WERI-Rb-1 (cell line): ENCODE data around the gene LILRB4.
"Not testable (repeated sequence)": the region's sequence is repeated elsewhere in the genome, so short reads cannot be mapped to it uniquely, and the experiment has no call there.

ENCODE experiments used
- DNase-seq: peaks from one replicate; pipeline ENCODE4 v3.0.0-alpha.2; 2020
- H3K27ac ChIP-seq: fragments of 250-450 bp; sonication (Bioruptor Pico); 2 replicates; pipeline ENCODE4 v1.5.1; 2020; ENCODE audit warnings: mild to moderate bottlenecking, moderate library complexity
- H3K27me3 ChIP-seq: fragments of 250-450 bp; sonication (Bioruptor Pico); 2 replicates; pipeline ENCODE4 v1.5.1; 2021; ENCODE audit warnings: mild to moderate bottlenecking, low read depth, moderate library complexity; ENCODE audit not compliant: insufficient read depth, severe bottlenecking
- H3K36me3 ChIP-seq: fragments of 250-450 bp; sonication (Bioruptor Pico); 2 replicates; pipeline ENCODE4 v1.5.1; 2020; ENCODE audit warnings: mild to moderate bottlenecking, moderate library complexity
- H3K4me3 ChIP-seq: 2 replicates; pipeline ENCODE4 v1.5.1; 2011; ENCODE audit warnings: low read depth, mild to moderate bottlenecking, control low read depth, low read length
- H3K9me3 ChIP-seq: fragments of 250-450 bp; sonication (Bioruptor Pico); 2 replicates; pipeline ENCODE4 v1.5.1; 2021; ENCODE audit warnings: mild to moderate bottlenecking, moderate library complexity; ENCODE audit not compliant: severe bottlenecking
- CTCF ChIP-seq: IDR thresholded peaks from 2 replicates; pipeline ENCODE4 v1.5.1; 2011; ENCODE audit warnings: low read depth, mild to moderate bottlenecking, control low read depth, inconsistent platforms, low read length

LILRB4 gene

DNA sequence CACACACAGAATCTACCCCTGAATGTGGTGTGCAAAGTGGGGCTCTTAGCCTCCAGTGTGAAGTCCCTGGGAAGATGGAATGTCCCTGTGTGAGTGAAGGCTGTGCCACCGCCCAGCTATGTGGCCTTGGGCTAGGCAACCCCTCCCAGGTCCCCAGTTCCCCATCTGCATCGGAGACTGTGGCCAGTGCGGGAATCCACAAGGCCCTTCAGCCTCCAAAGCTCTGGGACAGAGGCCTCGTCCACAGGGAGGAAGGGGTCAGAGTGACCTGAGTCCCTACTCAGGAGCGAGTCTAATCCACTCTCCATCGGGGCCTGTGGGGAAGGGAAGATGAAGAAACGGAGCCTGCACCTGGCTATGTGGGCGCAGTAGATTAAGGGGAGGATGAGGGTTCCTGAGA, 42.1 kb downstream of the LILRB4 start:
- no peak overlapping the region for H3K27ac ChIP-seq
- H3K27me3 ChIP-seq: peaks cover 65% of the 10 kb centered on the region
- TF ChIP-seq CTCF: no peak
- no peak overlapping the region for H3K4me3 ChIP-seq
- DNase-seq: no peak
- no peaks in the 10 kb centered on the region for H3K36me3 ChIP-seq
- H3K9me3 ChIP-seq: peaks cover 3% of the 10 kb centered on the region

DNA sequence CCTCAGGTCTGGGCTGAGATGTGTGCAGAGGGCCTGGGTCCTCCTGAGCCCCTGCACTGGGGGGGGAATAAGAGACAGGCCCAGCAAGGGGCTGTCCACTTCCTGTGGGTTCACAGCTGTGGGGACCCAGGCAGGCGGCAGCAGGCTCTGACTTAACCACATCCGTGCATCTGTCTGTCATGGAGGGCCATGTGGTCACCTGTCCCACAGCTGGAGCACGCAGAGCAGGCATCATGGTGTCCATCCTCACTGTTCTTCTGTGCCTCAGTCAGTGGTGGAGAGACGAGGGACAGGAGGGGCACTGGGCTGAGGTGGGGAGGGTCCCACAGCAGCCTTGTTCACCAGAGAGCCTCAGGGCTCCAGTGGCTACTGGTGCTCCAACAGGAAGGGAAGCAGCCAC, 45.2 kb downstream of the LILRB4 start:
- Histone ChIP-seq H3K36me3 (no peaks in the 10 kb centered on the region), H3K9me3 (peaks cover 3% of the 10 kb centered on the region), H3K4me3 (no peak overlapping the region), H3K27me3 (peaks cover 48% of the 10 kb centered on the region), H3K27ac (no peak overlapping the region)
- TF ChIP-seq CTCF: no peak
- DNase-seq: no peak

DNA sequence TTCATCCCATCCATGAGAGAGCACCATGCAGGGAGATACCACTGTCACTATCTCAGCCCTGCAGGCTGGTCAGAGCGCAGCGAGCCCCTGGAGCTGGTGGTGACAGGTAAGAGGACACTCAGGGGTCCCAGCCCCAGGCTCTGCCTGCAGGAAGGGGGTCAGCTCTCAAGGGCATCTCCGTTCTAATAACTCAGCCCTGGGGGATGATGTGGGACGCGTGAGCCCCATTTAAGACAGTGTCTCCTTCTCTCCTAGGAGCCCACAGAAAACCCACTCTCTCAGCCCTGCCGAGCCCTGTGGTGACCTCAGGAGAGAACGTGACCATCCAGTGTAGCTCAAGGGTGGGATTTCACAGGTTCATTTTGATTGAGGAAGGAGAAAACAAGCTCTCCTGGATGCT, 46.0 kb downstream of the LILRB4 start:
- H3K9me3 ChIP-seq: peaks cover 3% of the 10 kb centered on the region
- DNase-seq: no peak

DNA sequence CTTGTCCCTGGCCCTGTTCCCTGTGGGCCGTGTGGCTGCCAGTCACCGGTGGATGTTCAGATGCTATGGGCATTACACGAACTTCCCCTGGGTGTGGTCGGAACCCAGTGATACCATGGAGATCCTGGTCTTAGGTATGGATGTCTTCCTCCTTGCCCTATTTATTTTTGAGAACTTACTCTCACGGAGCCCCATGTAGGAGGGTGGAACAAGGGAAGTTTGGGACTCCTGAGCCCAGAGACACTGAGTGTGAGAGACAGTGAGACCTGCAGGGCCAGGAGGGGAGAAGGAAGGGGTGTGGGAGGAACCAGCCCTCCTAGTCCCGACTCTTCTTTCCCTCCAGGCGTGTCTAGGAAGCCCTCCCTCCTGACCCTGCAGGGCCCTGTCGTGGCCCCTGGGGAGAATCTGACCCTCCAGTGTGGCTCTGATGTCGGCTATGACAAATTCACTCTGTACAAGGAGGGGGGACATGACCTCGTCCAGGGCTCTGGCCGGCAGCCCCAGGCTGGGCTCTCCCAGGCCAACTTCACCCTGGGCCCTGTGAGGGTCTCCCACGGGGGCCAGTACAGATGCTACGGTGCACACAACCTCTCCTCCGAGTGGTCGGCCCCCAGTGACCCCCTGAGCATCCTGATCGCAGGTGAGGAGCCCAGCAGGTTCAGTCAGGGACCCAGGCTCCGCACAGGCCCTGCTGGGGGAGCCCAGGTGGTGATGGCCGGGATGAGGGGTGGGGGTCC, 46.6 kb downstream of the LILRB4 start:
- Histone ChIP-seq H3K27ac (no peak overlapping the region), H3K27me3 (peaks cover 50% of the 10 kb centered on the region), H3K4me3 (no peak overlapping the region), H3K36me3 (no peaks in the 10 kb centered on the region), H3K9me3 (no peaks in the 10 kb centered on the region)
- no peak for TF ChIP-seq CTCF
- DNase-seq: no peak

More for the DNA sequence above, 46.0 kb downstream of the LILRB4 start:
- H3K4me3 ChIP-seq: no peak overlapping the region
- peaks cover 47% of the 10 kb centered on the region for H3K27me3 ChIP-seq
- no peak overlapping the region for H3K27ac ChIP-seq
- no peaks in the 10 kb centered on the region for H3K36me3 ChIP-seq
- TF ChIP-seq CTCF: no peak

- not testable (repeated sequence) for DNase-seq, H3K4me3 ChIP-seq, H3K36me3 ChIP-seq, H3K9me3 ChIP-seq, H3K27ac ChIP-seq
- peaks cover 50% of the 10 kb centered on the region for H3K27me3 ChIP-seq
Observed at GRCh38 chr19:54709956-54710355, 47.2 kb downstream of the LILRB4 start.
